Amygdala (tissue), 56 donors: ENCODE data around the gene CAPS2.
A peak's percentile ranks its signal among the peaks of the same experiment; 100 is the strongest.

Experiments
- DNase-seq, 56 donors: peaks; one replicate each; lab custom pipeline; 2025; lab: John Stamatoyannopoulos, UW

Gene CAPS2

DNA sequence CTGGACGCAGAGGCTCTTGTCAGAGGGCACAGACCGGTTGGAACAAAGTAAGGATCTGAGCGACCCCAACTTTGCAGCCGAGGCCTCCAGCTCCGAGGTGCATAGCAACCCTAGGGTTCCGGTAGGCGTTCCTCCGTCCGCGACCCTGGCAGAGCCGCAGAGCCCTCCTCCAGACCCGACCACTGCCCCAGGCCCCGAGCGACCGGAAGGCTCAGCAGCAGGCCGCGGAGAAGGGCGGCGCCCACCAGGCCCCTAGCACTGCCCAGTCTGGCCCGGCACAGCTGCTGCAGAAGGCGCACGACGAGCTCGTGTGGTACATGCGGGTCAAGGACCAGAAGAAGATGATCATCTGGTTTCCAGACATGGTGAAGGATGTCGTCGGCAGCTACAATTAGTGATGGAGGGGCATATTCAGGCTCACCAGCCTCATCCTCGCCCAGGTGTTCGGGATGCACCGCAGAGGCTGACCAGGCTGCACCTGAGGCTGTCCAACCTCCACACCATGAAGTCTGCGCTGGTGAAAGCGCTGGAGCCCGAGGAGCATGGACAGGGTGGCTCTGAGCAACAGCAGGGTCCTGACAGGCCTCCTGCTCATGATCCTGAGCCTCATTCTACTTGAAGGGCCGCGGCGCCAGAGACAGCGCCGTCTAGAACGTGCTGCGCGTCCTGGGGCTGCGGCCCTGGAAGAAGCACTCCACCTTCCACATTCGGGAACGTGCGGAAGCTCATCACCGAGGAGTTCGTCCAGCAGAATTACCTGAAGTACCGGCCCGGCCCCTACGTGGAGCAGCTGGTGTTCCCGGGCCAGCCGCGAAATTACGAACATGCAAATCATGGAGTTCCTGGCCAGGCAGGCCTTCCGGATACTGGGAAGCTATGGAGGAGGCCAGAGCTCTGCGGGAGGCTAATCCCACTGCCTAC lies 24.5 kb downstream of the CAPS2 start:
- DNase-seq, result no peak

DNA sequence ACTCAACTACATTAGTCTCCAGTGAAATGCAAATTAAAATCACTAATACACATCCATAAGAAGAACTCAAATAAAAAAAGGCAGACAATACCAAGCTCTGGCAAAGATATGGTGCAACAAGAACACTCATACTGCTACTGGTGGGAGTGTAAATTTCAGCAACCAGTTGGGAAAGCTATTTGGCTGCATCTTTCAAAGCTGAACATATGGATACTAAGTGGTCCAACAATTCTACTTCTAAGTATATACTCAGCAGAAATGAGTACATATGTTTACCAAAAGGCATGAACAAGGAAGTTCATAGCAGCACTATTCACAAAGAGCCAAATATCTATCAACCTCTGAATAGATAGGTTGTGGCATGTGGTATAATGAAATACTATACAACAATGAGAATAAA lies 27.3 kb downstream of the CAPS2 start:
- DNase-seq, result no peak

- DNase-seq, result no peak
These were observed 27.9 kb downstream of the CAPS2 start for GRCh38 chr12:75302225-75302624.

- DNase-seq, result no peak
These were observed 35.3 kb downstream of the CAPS2 start for GRCh38 chr12:75294797-75295196.

GRCh38 chr12:75294336-75294735 lies 35.8 kb downstream of the CAPS2 start:
- no peak for DNase-seq

GRCh38 chr12:75291014-75291413 lies 39.1 kb downstream of the CAPS2 start:
- DNase-seq, result no peak

DNA sequence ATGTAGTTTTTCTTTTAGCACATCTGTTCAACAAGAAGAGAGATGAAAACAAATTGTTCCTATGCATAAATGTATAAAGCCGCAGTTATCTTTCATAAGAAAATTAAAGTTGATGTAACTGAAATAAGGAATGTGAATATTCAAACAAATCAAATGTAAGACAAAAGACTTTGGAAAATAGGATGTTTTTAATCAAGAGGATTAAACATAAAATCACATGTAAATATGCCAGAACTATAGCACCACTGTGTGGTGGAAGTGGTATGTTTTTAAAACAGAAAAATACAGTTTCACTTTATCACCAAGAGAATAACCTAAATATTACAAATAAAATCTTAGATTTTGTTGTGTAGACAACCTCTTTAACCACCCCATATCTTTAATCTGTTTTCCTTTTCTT lies 40.4 kb downstream of the CAPS2 start:
- DNase-seq, result peak in 1 of 56 donors; percentile 6

DNA sequence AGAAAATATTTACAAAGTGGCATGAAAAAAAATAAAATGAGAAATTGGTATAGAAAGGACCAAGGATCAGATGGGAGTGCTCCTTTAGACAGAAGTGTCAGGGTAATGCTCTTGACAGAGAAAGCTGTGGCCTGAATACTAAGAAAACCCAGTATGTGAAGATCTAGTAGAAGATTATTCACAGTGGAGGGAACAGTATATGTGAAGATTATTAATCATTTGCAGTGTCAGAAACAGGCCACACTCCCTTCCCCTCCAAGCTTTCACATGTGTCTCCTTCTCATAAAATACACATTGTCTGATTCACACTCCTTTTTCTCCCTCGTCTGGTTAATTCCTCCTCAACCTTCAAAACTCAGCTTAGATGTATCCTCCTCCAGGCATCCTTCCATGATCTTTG lies 41.3 kb downstream of the CAPS2 start:
- DNase-seq, result no peak

DNA sequence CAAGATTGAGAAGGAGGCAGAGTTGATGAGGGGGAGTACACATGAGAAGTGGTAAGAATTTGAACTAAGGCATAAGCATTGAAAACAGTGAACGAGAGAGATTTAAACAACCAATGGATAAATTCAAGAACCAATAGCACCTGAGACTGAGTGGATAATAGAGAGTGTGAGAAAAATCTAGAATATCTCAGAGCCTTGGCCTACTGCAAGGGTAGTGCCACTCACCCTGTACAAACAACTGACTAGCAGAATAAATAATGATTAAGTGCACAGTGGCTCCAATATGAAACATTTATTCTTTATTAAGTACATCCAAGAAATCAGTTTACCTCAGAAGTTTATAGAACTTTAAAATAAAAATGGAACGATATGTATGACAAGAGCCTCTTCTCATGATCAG lies 54.4 kb downstream of the CAPS2 start:
- no peak for DNase-seq

DNA sequence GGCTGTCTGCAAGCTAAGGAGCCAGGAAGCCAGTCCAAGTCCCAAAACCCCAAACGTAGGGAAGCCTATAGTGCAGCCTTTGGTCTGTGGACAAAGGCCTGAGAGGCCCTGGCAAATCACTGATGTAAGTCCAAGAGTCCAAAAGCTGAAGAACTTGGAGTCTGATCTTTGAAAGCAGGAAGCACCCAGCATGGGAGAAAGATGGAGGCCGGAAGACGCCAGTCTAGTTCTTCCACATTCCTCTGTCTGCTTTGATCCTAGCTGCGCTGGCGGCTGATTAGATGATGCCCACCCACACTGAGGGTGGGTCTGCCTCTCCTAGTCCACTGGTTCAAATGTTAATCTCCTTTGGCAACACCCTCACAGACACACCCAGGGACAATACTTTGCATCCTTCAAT lies 58.5 kb downstream of the CAPS2 start:
- DNase-seq, result no peak

DNA sequence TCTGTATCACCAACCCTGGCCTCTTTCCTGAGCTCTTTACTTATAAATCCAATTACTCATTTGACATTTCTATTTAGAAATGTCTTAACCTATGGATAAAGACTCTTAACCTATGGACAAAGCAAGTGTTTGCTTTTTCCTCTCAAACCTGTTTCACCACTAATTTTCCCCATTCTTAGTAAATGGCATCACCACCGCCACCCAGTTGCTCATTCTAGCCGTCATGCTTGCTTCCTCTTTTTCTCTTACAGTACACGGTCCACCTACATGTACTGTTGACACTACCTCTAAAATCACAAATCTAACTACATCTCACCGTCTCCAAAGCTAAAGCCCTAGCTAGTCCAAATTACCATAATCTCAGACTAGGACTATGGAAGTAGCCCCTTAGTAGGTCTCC lies 60.0 kb downstream of the CAPS2 start:
- no peak for DNase-seq

DNA sequence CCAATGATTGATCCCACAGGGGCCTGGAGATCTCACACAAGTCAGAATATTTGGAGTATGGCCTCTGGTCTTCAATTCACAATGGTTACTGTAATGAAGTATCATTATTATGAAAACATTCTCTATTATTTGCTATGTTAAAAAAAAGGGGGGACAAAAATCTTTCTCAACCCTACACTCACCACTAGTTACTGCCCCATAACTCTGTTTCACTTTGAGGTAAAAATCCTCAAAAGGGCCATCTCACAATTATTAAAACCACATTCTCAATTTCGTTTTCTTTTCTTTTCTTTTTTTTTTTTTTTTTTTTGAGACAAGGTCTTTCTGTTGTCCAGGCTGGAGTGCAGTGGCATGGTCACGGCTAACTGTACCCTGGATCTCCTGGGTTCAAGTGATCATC lies 60.9 kb downstream of the CAPS2 start:
- no peak for DNase-seq

DNA sequence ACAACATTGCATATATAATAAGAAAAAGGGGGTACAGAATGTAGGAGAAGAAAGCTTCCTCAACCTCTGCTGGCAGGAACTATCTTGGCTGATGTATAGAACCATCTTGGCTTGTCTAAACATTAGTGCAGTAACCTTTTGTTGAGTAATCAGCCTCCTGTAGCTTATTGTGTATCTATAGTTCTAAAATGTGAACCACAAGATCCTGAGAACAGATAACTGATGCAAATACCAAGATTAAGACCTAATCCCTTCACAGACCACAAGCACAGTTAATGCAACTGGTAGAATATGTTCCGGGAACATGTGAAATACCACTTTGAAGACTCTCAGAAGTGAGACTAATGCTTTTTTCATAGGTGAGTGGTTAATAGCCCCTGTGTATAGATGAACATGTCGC lies 69.8 kb downstream of the CAPS2 start:
- no peak for DNase-seq

- no peak for DNase-seq
These were observed 71.0 kb downstream of the CAPS2 start for GRCh38 chr12:75259143-75259542.

- DNase-seq, result no peak
These were observed 72.6 kb downstream of the CAPS2 start for GRCh38 chr12:75257510-75257909.

DNA sequence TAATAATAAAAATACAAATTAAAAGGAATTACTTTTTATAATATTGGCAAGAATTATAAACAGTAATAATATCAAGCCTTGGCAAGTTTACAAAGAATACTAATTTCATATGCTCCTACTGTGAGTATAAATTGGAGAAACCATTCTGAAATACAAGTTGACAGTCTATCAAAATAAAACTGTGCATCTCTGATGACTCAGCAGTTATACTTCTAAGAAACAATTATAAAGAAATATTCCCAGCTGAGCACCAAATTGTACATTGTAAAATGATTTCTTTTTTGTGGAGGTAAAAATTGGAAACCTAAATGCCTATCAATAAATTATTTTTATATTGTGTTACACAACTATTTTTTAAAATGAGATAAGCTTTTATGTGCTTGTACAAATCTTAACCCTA lies 85.0 kb downstream of the CAPS2 start:
- DNase-seq, result no peak

DNA sequence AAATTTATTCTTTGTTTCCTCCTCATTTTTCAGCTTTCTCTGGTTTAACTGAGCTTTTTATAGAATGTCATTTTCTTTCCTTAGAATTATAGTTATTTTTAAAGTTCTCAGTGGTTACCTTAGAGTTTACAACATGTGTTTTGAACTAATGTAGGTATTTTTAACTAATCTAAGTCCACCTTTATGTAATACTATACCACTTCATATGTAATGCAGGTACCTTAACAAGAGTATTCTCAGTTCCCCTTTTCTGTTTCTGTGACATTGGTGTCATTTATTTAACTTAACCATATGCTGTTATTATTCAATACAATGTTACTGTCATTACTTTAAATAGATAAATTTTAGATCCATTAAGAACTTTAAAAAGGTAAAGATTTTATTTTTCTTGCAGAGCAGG lies 90.1 kb downstream of the CAPS2 start:
- no peak for DNase-seq

GRCh38 chr12:75236206-75236605 lies 93.9 kb downstream of the CAPS2 start:
- DNase-seq, result no peak

DNA sequence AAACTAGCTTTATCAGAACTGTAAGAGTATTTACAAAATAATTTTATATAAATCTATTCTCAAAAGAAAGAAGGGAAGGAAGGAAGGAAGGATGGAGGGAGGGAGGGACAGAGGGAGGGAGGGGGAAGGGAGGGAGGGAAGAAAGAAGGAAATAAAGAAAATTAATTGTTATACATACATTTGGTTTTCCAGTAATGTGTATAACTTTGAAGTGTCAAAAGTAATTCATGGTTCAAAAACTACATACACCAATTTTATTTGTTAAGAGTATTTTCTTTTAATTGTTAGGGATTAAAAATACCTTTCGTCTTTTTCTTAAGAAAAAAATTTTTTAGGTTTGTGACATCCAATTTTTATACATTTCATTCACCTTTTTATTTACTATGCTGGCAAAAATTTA lies 103.0 kb downstream of the CAPS2 start:
- no peak for DNase-seq
